Kidney (tissue), 14 donors: Measurements from ENCODE around the gene ORC3. TPM values are rescaled to one million over a fixed set of nuclear protein-coding genes. Genes with fewer than 3 reads are reported as not detected.
A peak's percentile ranks its signal among the peaks of the same experiment; 100 is the strongest.

Experiments used
- DNase-seq, 5 donors: peaks; one replicate each; pipeline ENCODE4 v3.0.0-alpha.2; 2013 to 2020
- FAIRE-seq: peaks from 2 replicates; lab custom pipeline; 2012; peaks lifted over from hg19 to GRCh38; lab: Jason Lieb, UNC
- H3K27ac ChIP-seq, 2 donors: one replicate each; pipeline ENCODE4 v1.7.0; 2013; ENCODE audit warnings: low read depth in 2 of 2, low read length in 2 of 2, inconsistent platforms in 1 of 2
- H3K27me3 ChIP-seq: one replicate; pipeline ENCODE4 v1.7.1; 2013; ENCODE audit warnings: low read length, inconsistent platforms; ENCODE audit not compliant: control insufficient read depth, insufficient read depth
- H3K36me3 ChIP-seq, 3 donors: one replicate each; pipeline versions ENCODE4 v1.7.0 to v1.7.1; 2013; ENCODE audit warnings: low read length in 3 of 3, control low read depth in 1 of 3, inconsistent platforms in 1 of 3; ENCODE audit not compliant: insufficient read depth in 3 of 3, control insufficient read depth in 2 of 3
- H3K4me1 ChIP-seq, 3 donors: one replicate each; pipeline versions ENCODE4 v1.7.0 to v1.7.1; 2013; ENCODE audit warnings: low read length in 3 of 3, inconsistent platforms in 1 of 3, low read depth in 1 of 3; ENCODE audit not compliant: control insufficient read depth in 2 of 3, insufficient read depth in 2 of 3
- H3K4me3 ChIP-seq, 3 donors: one replicate each; pipeline versions ENCODE4 v1.7.0 to v1.8.1; 2013; ENCODE audit warnings: low read length in 3 of 3, control low read depth in 1 of 3, inconsistent platforms in 1 of 3
- H3K9ac ChIP-seq, 3 donors: one replicate each; pipeline versions ENCODE4 v1.7.0 to v1.7.1; 2013; ENCODE audit warnings: low read length in 3 of 3, control low read depth in 1 of 3, inconsistent platforms in 1 of 3
- H3K9me3 ChIP-seq, 3 donors: one replicate each; pipeline versions ENCODE4 v1.7.0 to v1.7.1; 2013; ENCODE audit warnings: low read length in 3 of 3, control low read depth in 1 of 3, inconsistent platforms in 1 of 3; ENCODE audit not compliant: control insufficient read depth in 2 of 3, insufficient read depth in 1 of 3
- intact Hi-C: fragments of 100-400 bp; cut with DNase I; formaldehyde crosslinking; loops from one replicate; pipeline ENCODE4 v1.11.1; 2022
- polyA plus RNA-seq: library from polyadenylated mRNA; stranded (reverse); fragments of 350-450 nt; fragmentation: Illumina TruSeq; extraction: RNeasy Lipid Tissue Mini Kit (QIAGEN cat#74804); gene quantifications from one replicate; pipeline ENCODE4 v1.2.3, GENCODE V29; 2014; ENCODE audit warnings: low read depth, low replicate concordance; ENCODE audit not compliant: insufficient read depth
- total RNA-seq: library from RNA; stranded (reverse); fragmentation: NEBNext Ultra II Directional; extraction: Animal tissue kit (Norgen Biotek cat#: 25700); gene quantifications from one replicate; pipeline ENCODE4 v1.2.1, GENCODE V29; 2021
- TF ChIP-seq, protein P1 (sequence below): IDR thresholded peaks from 3 replicates; pipeline ENCODE4 v1.5.1; 2012; ENCODE audit warnings: mild to moderate bottlenecking, moderate library complexity, borderline replicate concordance; ENCODE audit not compliant: insufficient read depth; ENCODE audit errors: extremely low read depth
- donor health status: control.
- donor health status: control.
- donor health status: control.
- donor health status: control.
- donor health status: control.
- donor health status: DM: yes; HTN: yes; CAD: no.
- donor health status: Normal renal cell carcinoma (clear cell type).

The ORC3 gene
- total and polyA plus RNA-seq, 2 donors from 2014 or later = 16.4 to 22.7 TPM

DNA sequence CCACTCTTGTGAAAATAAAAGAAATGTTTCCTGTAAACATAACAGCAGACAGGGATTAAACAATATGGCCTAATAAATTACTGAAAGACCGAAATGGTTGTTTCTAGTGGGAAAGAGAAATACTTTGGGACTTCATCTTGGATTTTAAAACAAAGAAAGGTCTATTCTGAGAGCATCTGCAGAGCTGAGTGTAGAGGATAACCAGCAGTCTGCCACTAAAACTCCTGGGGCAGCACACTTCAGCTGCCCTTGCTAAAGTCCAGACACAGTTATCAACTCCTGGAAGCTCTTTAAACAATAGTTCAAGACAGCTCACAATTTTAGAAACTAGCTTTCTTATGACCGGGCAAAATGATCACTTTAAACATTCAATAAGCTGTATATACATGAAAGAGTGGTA is 73.5 kb downstream of the ORC3 start:
- intact Hi-C loops = no loop called here
- Histone ChIP-seq H3K9me3 (no peaks in the 10 kb centered on the region), H3K4me3 (no peak overlapping the region), H3K27me3 (no peaks in the 10 kb centered on the region), H3K27ac (no peak overlapping the region), H3K4me1 (peaks cover 0 to 2% (median 0%) of the 10 kb centered on the region in 3 donors), H3K36me3 (no peaks in the 10 kb centered on the region), H3K9ac (no peak overlapping the region)
- TF ChIP-seq, protein P1, sequence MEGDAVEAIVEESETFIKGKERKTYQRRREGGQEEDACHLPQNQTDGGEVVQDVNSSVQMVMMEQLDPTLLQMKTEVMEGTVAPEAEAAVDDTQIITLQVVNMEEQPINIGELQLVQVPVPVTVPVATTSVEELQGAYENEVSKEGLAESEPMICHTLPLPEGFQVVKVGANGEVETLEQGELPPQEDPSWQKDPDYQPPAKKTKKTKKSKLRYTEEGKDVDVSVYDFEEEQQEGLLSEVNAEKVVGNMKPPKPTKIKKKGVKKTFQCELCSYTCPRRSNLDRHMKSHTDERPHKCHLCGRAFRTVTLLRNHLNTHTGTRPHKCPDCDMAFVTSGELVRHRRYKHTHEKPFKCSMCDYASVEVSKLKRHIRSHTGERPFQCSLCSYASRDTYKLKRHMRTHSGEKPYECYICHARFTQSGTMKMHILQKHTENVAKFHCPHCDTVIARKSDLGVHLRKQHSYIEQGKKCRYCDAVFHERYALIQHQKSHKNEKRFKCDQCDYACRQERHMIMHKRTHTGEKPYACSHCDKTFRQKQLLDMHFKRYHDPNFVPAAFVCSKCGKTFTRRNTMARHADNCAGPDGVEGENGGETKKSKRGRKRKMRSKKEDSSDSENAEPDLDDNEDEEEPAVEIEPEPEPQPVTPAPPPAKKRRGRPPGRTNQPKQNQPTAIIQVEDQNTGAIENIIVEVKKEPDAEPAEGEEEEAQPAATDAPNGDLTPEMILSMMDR = no peak
- no peak for FAIRE-seq
- DNase-seq = no peak

DNA sequence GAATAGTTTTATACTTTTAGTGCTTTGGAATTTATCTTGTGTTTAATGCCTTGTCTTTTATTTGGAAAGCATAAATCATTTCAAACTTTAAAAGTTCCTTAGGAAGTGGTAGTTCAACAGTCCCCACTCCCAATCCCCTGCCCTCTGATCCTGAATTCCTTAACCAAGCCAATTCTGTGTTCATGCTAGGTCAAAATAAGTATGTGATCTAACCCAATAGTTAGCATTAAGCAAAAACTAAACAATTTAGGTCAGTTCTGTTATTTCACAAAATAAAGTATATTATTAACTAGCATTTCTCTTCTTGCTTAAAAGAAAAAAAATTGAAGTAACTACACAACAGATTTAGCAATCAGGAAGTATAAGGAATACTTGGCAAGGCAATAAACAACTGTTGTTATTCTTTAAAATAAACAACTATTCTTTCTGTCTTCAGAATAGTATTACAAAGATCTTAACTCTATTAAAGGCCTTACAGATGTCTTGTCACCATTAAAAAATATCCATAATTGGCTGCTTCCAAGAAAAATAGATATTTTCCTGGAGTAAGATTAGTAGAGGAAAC is 75.1 kb downstream of the ORC3 start:
- intact Hi-C loops = no loop called here
- no peak overlapping the region for H3K4me3 ChIP-seq
- H3K4me1 ChIP-seq = peaks cover 0 to 2% (median 0%) of the 10 kb centered on the region in 3 donors
- TF ChIP-seq, protein P1 = no peak
- H3K36me3 ChIP-seq = no peaks in the 10 kb centered on the region
- no peaks in the 10 kb centered on the region for H3K27me3 ChIP-seq
- H3K27ac ChIP-seq = no peak overlapping the region
- FAIRE-seq (peak; percentile 70), DNase-seq (peak in 2 of 5 donors; percentile 36 to 64)
- H3K9me3 ChIP-seq = no peaks in the 10 kb centered on the region
- no peak overlapping the region for H3K9ac ChIP-seq

DNA sequence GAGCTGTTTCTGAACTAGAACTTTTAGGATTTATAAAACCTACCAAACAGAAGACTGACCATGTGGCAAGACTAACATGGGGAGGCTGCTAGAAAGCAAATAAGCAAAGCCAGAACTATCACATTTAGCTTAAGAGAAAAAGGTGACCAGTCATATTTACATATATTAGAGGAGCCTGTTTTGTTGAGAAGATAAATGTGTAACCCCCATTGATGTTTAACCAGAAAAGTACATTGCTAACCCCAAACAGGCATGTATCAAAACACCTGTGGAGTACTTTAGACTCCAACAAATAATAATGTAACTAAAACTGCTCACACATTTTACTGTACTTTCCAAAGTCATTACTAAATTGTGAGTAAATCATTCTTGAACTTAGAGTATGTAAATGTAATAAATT is 77.1 kb downstream of the ORC3 start:
- TF ChIP-seq, protein P1 = no peak
- no peaks in the 10 kb centered on the region for H3K27me3 ChIP-seq
- FAIRE-seq (no peak), DNase-seq (peak in 1 of 5 donors; percentile 28)
- intact Hi-C loops = no loop called here
- no peaks in the 10 kb centered on the region for H3K9me3 ChIP-seq
- H3K9ac ChIP-seq = no peak overlapping the region
- H3K27ac ChIP-seq = no peak overlapping the region
- H3K4me3 ChIP-seq = no peak overlapping the region
- peaks cover 0 to 11% (median 11%) of the 10 kb centered on the region in 3 donors for H3K4me1 ChIP-seq
- H3K36me3 ChIP-seq = no peaks in the 10 kb centered on the region

DNA sequence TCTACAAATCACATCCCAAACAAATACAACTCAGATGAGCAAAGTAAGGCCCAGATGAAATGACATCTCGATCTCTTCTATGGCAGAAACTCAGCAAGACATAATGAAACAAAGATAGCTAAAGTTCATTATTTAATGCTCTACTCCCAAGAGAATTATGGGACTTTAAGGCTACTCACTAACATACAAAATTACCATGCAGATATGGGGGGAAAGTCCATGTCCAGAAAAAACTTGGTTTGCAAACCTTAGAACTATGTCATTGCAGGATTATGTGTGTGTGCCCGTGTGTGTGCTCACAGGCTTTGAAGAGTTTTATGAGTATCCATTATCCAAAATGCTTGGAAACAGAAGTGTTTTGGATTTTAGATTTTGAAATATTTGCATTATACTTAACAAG is 78.1 kb downstream of the ORC3 start:
- Histone ChIP-seq H3K4me3 (no peak overlapping the region), H3K27ac (no peak overlapping the region), H3K4me1 (peaks cover 0 to 11% (median 11%) of the 10 kb centered on the region in 3 donors), H3K27me3 (no peaks in the 10 kb centered on the region), H3K9ac (no peak overlapping the region), H3K9me3 (no peaks in the 10 kb centered on the region), H3K36me3 (no peaks in the 10 kb centered on the region)
- FAIRE-seq = no peak
- intact Hi-C loops = no loop called here
- TF ChIP-seq, protein P1 = no peak
- no peak for DNase-seq
